NCI-H2227 (cell line): ENCODE results near the gene PSMC6.
"Not testable (repeated sequence)": the region's sequence is repeated elsewhere in the genome, so short reads cannot be mapped to it uniquely, and the experiment has no call there.

Source experiments
- DNase-seq: peaks from one replicate; lab custom pipeline; 2025; ENCODE audit not compliant: unreplicated experiment; lab: John Stamatoyannopoulos, UW

Gene PSMC6

GRCh38 chr14:52716155-52716554 lies 9.2 kb downstream of the PSMC6 start:
- DNase-seq = no peak

- DNase-seq = no peak
Observed at GRCh38 chr14:52723514-52724359, 16.7 kb downstream of the PSMC6 start.

GRCh38 chr14:52724360-52724644 lies 17.3 kb downstream of the PSMC6 start:
- DNase-seq = no peak

- DNase-seq = not testable (repeated sequence)
Observed at GRCh38 chr14:52727509-52727908, 20.5 kb downstream of the PSMC6 start.

GRCh38 chr14:52729035-52729434 lies 22.0 kb downstream of the PSMC6 start:
- DNase-seq = not testable (repeated sequence)

GRCh38 chr14:52729585-52729924 lies 22.6 kb downstream of the PSMC6 start:
- no peak for DNase-seq

GRCh38 chr14:52729925-52730708 lies 23.1 kb downstream of the PSMC6 start, which contains the start of gene STYX:
STYX (plus strand) TSS chr14:52730166; CDS start chr14:52730475, 309 bp downstream.
- peak; percentile 98 for DNase-seq

GRCh38 chr14:52730709-52731111 lies 23.7 kb downstream of the PSMC6 start:
- no peak for DNase-seq

GRCh38 chr14:52733824-52734223 lies 26.8 kb downstream of the PSMC6 start:
- no peak for DNase-seq

- no peak for DNase-seq
Observed at GRCh38 chr14:52735921-52736489, 29.0 kb downstream of the PSMC6 start.

- DNase-seq = no peak
Observed at GRCh38 chr14:52738409-52738808, 31.4 kb downstream of the PSMC6 start.

GRCh38 chr14:52740751-52741150 lies 33.8 kb downstream of the PSMC6 start:
- DNase-seq = no peak

GRCh38 chr14:52741865-52742264 lies 34.9 kb downstream of the PSMC6 start:
- DNase-seq = no peak

- no peak for DNase-seq
Observed at GRCh38 chr14:52748647-52749292, 41.8 kb downstream of the PSMC6 start.

GRCh38 chr14:52755607-52756316 lies 48.8 kb downstream of the PSMC6 start:
- DNase-seq = no peak

GRCh38 chr14:52759145-52759544 lies 52.1 kb downstream of the PSMC6 start:
- DNase-seq = no peak

GRCh38 chr14:52762923-52763322 lies 55.9 kb downstream of the PSMC6 start:
- not testable (repeated sequence) for DNase-seq

- DNase-seq = no peak
Observed at GRCh38 chr14:52767058-52767833, 60.2 kb downstream of the PSMC6 start.

- no peak for DNase-seq
Observed at GRCh38 chr14:52769887-52770286, 62.9 kb downstream of the PSMC6 start.

GRCh38 chr14:52776816-52777215 lies 69.8 kb downstream of the PSMC6 start:
- no peak for DNase-seq
